GM23338 (cell line): ENCODE results near the gene NEU4. TPM values are rescaled to one million over a fixed set of nuclear protein-coding genes. Genes with fewer than 3 reads are reported as not detected.
A peak's percentile ranks its signal among the peaks of the same experiment; 100 is the strongest.
"Not testable (repeated sequence)": the region's sequence is repeated elsewhere in the genome, so short reads cannot be mapped to it uniquely, and the experiment has no call there.

Experiments
- ATAC-seq: fragments of 200-7000 bp; cut with Tn5 transposase; 3 replicates; pipeline ENCODE4 v1.9.1; 2020
- DNase-seq: peaks from one replicate; pipeline ENCODE4 v3.0.0-alpha.2; 2015; ENCODE audit warnings: low spot score
- H2AFZ ChIP-seq: fragments of 200-600 bp; sonication (generic); 2 replicates; pipeline ENCODE4 v1.8.0; 2016; ENCODE audit warnings: antibody characterized with exemption, mild to moderate bottlenecking, moderate library complexity
- H3F3A ChIP-seq: fragments of 200-600 bp; sonication (generic); replicated peaks from 2 replicates; pipeline ENCODE4 v1.8.0; 2017; ENCODE audit warnings: antibody characterized with exemption, mixed run types, low read depth
- H3K27ac ChIP-seq: fragments of 200-600 bp; sonication (generic); 2 replicates; pipeline ENCODE4 v1.6.1; 2016; ENCODE audit warnings: low read depth
- H3K27me3 ChIP-seq: fragments of 200-600 bp; sonication (generic); 2 replicates; pipeline ENCODE4 v1.8.0; 2016; ENCODE audit warnings: mild to moderate bottlenecking, mixed run types, moderate library complexity; ENCODE audit not compliant: insufficient read depth
- H3K36me3 ChIP-seq: fragments of 200-600 bp; sonication (generic); 2 replicates; pipeline ENCODE4 v1.8.0; 2016; ENCODE audit warnings: mild to moderate bottlenecking; ENCODE audit not compliant: insufficient read depth
- H3K4me1 ChIP-seq: fragments of 200-600 bp; sonication (generic); 2 replicates; pipeline ENCODE4 v1.8.0; 2016; ENCODE audit warnings: mild to moderate bottlenecking, moderate library complexity; ENCODE audit not compliant: insufficient read depth
- H3K4me2 ChIP-seq: fragments of 200-600 bp; sonication (generic); 2 replicates; pipeline ENCODE4 v1.7.1; 2017; ENCODE audit warnings: mixed run types
- H3K4me3 ChIP-seq: fragments of 200-600 bp; sonication (generic); 2 replicates; pipeline ENCODE4 v1.6.1; 2016; ENCODE audit warnings: mixed run types
- H3K79me2 ChIP-seq: fragments of 200-600 bp; sonication (generic); replicated peaks from 2 replicates; pipeline ENCODE4 v1.8.0; 2017; ENCODE audit warnings: mild to moderate bottlenecking; ENCODE audit not compliant: insufficient read depth
- H3K9me2 ChIP-seq: fragments of 200-600 bp; sonication (generic); 2 replicates; pipeline ENCODE4 v1.8.0; 2017; ENCODE audit not compliant: insufficient read depth
- H4K20me1 ChIP-seq: fragments of 200-600 bp; sonication (generic); replicated peaks from 2 replicates; pipeline ENCODE4 v1.8.0; 2017; ENCODE audit warnings: mild to moderate bottlenecking; ENCODE audit not compliant: insufficient read depth
- H3K27ac Mint-ChIP-seq: 2 replicates; pipeline ENCODE4 v1.8.0; 2020; ENCODE audit warnings: inconsistent platforms, mild to moderate bottlenecking, moderate library complexity, mixed read lengths
- H3K27me3 Mint-ChIP-seq: 3 replicates; pipeline ENCODE4 v1.8.0; 2022; ENCODE audit warnings: low read depth, mild to moderate bottlenecking, moderate library complexity, mixed read lengths, inconsistent platforms; ENCODE audit not compliant: insufficient read depth, poor library complexity
- H3K36me3 Mint-ChIP-seq: 3 replicates; pipeline ENCODE4 v1.8.0; 2021; ENCODE audit warnings: low read depth, mild to moderate bottlenecking, inconsistent platforms, moderate library complexity, mixed read lengths
- H3K4me1 Mint-ChIP-seq: 3 replicates; pipeline ENCODE4 v1.8.0; 2020; ENCODE audit warnings: mild to moderate bottlenecking, inconsistent platforms, mixed read lengths
- H3K4me3 Mint-ChIP-seq: 3 replicates; pipeline ENCODE4 v1.8.0; 2021; ENCODE audit warnings: moderate library complexity, mild to moderate bottlenecking, inconsistent platforms, mixed read lengths
- H3K9me3 Mint-ChIP-seq: 3 replicates; pipeline ENCODE4 v1.8.0; 2020; ENCODE audit warnings: moderate library complexity, mild to moderate bottlenecking, inconsistent platforms, mixed read lengths
- CTCF ChIP-seq, 2 experiments: fragments of 200-600 bp in 1 of 2; sonication (generic) in 1 of 2; conservative IDR thresholded peaks; 2 replicates each; pipeline versions ENCODE4 v1.5.1 to v1.6.1; 2016 to 2017; ENCODE audit warnings: antibody characterized with exemption in 2 of 2, low read depth in 2 of 2, mild to moderate bottlenecking in 2 of 2, moderate library complexity in 1 of 2
- ETS1 ChIP-seq: IDR thresholded peaks from 2 replicates; pipeline ENCODE4 v1.6.1; 2016; ENCODE audit warnings: antibody characterized with exemption
- EZH2 ChIP-seq: fragments of 200-600 bp; sonication (generic); IDR thresholded peaks from one replicate; pipeline ENCODE4 v1.8.0; 2017; ENCODE audit warnings: antibody characterized with exemption, mild to moderate bottlenecking, low read depth; ENCODE audit not compliant: unreplicated experiment
- EZH2phosphoT487 ChIP-seq: fragments of 200-600 bp; sonication (generic); IDR thresholded peaks from one replicate; pipeline ENCODE4 v1.8.1; 2018; ENCODE audit warnings: antibody characterized with exemption; ENCODE audit not compliant: unreplicated experiment
- NANOG ChIP-seq: IDR thresholded peaks from 2 replicates; pipeline ENCODE4 v1.6.1; 2016; ENCODE audit warnings: antibody characterized with exemption, borderline replicate concordance
- POLR2AphosphoS5 ChIP-seq: IDR thresholded peaks from 2 replicates; pipeline ENCODE4 v1.6.1; 2016; ENCODE audit warnings: antibody characterized with exemption, low read depth
- STAT1 ChIP-seq: IDR thresholded peaks from one replicate; pipeline ENCODE4 v1.6.1; 2016; ENCODE audit warnings: antibody characterized with exemption; ENCODE audit not compliant: unreplicated experiment
- ZNF114 ChIP-seq: fragments of 250-450 bp; sonication (Bioruptor Pico); IDR thresholded peaks from 2 replicates; pipeline ENCODE4 v1.5.0; 2020; ENCODE audit warnings: mild to moderate bottlenecking, moderate library complexity
- ZNF331 ChIP-seq: fragments of 250-450 bp; sonication (Bioruptor Pico); IDR thresholded peaks from 2 replicates; pipeline ENCODE4 v1.5.0; 2020; ENCODE audit warnings: low read depth, mild to moderate bottlenecking, moderate library complexity
- ZNF462 ChIP-seq: fragments of 250-450 bp; sonication (Bioruptor Pico); IDR thresholded peaks from 2 replicates; pipeline ENCODE4 v1.5.0; 2020; ENCODE audit warnings: mild to moderate bottlenecking, moderate library complexity
- polyA plus RNA-seq: library from polyadenylated mRNA; unstranded; fragments of >200 nt; fragmentation: Nextera tagmentation; extraction: Ambion mirVana; gene quantifications from 2 replicates; pipeline ENCODE4 v1.2.1, GENCODE V29; 2016
- total RNA-seq: library from RNA; depleted of rRNA; stranded (reverse); fragments of >200 nt; shearing (Covaris generic); gene quantifications from 2 replicates; pipeline ENCODE4 v1.2.3, GENCODE V29; 2014

Gene NEU4
- total and polyA plus RNA-seq, 2 experiments from 2014 or later: 0.29 to 1.2 TPM

- peaks cover 14% of the 10 kb centered on the region for H3K4me1 Mint-ChIP-seq
- no peak overlapping the region for H3K27ac ChIP-seq
- H3K4me3 Mint-ChIP-seq: peak overlapping the region; percentile 50; the same call in 2 of the 3 replicates
- peaks cover 23% of the 10 kb centered on the region for H3K27me3 ChIP-seq
- H4K20me1 ChIP-seq: no peaks in the 10 kb centered on the region
- no peaks in the 10 kb centered on the region for H3K9me3 Mint-ChIP-seq
- no peaks in the 10 kb centered on the region for H3K36me3 ChIP-seq
- H3K4me1 ChIP-seq: peaks cover 16% of the 10 kb centered on the region; the same call in 1 of the 2 replicates
- peak overlapping the region; percentile 88 for H2AFZ ChIP-seq
- TF ChIP-seq NANOG (no peak), ZNF331 (no peak), ETS1 (no peak), STAT1 (no peak), EZH2 (peak; percentile 9), CTCF (conservative IDR thresholded peaks at IDR 0.05; ENCODE audit: low read depth in 2 of 2) (peak; percentile 19 to 48; a peak in 3 of 4 replicates), ZNF462 (CRISPR knock-in tag) (no peak), EZH2phosphoT487 (no peak), ZNF114 (CRISPR knock-in tag) (no peak), POLR2AphosphoS5 (no peak)
- no peaks in the 10 kb centered on the region for H3K79me2 ChIP-seq
- H3K27ac Mint-ChIP-seq: no peak overlapping the region
- no peaks in the 10 kb centered on the region for H3K9me2 ChIP-seq
- H3K27me3 Mint-ChIP-seq: peaks cover 33% of the 10 kb centered on the region
- H3K36me3 Mint-ChIP-seq: no peaks in the 10 kb centered on the region; the same call in 2 of the 3 replicates
- ATAC-seq (peak; percentile 7), DNase-seq (peak; percentile 59)
- peak overlapping the region; percentile 83 for H3K4me2 ChIP-seq
- H3K4me3 ChIP-seq: peak overlapping the region; percentile 62
- peaks cover 11% of the 10 kb centered on the region; the same call in 1 of the 2 replicates for H3F3A ChIP-seq
Measured at GRCh38 chr2:241804326-241805229, 4.4 kb upstream of the NEU4 start.

GRCh38 chr2:241806217-241806616 is 2.8 kb upstream of the NEU4 start:
- not testable (repeated sequence) for H2AFZ ChIP-seq, H3K36me3 Mint-ChIP-seq, H3K4me2 ChIP-seq, H3K9me3 Mint-ChIP-seq, H3K4me3 ChIP-seq, H3K9me2 ChIP-seq, H3K27ac ChIP-seq, H3K36me3 ChIP-seq, H4K20me1 ChIP-seq, H3K4me3 Mint-ChIP-seq, ATAC-seq, DNase-seq, H3K79me2 ChIP-seq, H3K27ac Mint-ChIP-seq
- peaks cover 16% of the 10 kb centered on the region; the same call in 1 of the 2 replicates for H3K4me1 ChIP-seq
- peaks cover 23% of the 10 kb centered on the region for H3K27me3 ChIP-seq
- Mint-ChIP-seq H3K27me3 (peaks cover 26% of the 10 kb centered on the region), H3K4me1 (peaks cover 14% of the 10 kb centered on the region)
- peaks cover 11% of the 10 kb centered on the region; the same call in 1 of the 2 replicates for H3F3A ChIP-seq
